HUES48 (cell line): ENCODE measurements around the gene TNIK.

Experiments
- H3K27ac ChIP-seq: one replicate; pipeline ENCODE4 v1.7.0; 2013; ENCODE audit warnings: low read depth, low read length, inconsistent platforms
- H3K27me3 ChIP-seq: 2 replicates; pipeline ENCODE4 v1.6.1; 2013; ENCODE audit warnings: mild to moderate bottlenecking, low read length; ENCODE audit not compliant: control insufficient read depth, insufficient read depth
- H3K36me3 ChIP-seq: 2 replicates; pipeline ENCODE4 v1.6.1; 2013; ENCODE audit warnings: low read length; ENCODE audit not compliant: control insufficient read depth, insufficient read depth
- H3K4me1 ChIP-seq: 2 replicates; pipeline ENCODE4 v1.6.1; 2013; ENCODE audit warnings: mild to moderate bottlenecking, low read length; ENCODE audit not compliant: control insufficient read depth, insufficient read depth
- H3K4me3 ChIP-seq: 2 replicates; pipeline ENCODE4 v1.5.1; 2013; ENCODE audit warnings: mild to moderate bottlenecking, low read depth, low read length
- H3K9ac ChIP-seq: 2 replicates; pipeline ENCODE4 v1.6.1; 2013; ENCODE audit warnings: mild to moderate bottlenecking, low read depth, low read length, moderate library complexity
- H3K9me3 ChIP-seq: 2 replicates; pipeline ENCODE4 v1.6.1; 2013; ENCODE audit warnings: low read length; ENCODE audit not compliant: control insufficient read depth, insufficient read depth

Gene TNIK

GRCh38 chr3:171011873-171012336 lies 448.3 kb downstream of the TNIK start:
- Histone ChIP-seq H3K4me3 (no peak overlapping the region), H3K27ac (no peak overlapping the region), H3K27me3 (no peaks in the 10 kb centered on the region), H3K4me1 (no peaks in the 10 kb centered on the region), H3K36me3 (no peaks in the 10 kb centered on the region), H3K9ac (no peak overlapping the region), H3K9me3 (no peaks in the 10 kb centered on the region)
